Cardiac muscle cell (in vitro differentiated cells and primary cell): ENCODE results near the gene PLA2G2F. TPM values are rescaled to one million over a fixed set of nuclear protein-coding genes. Genes with fewer than 3 reads are reported as not detected.

ENCODE experiments used
- DNase-seq, 2 donors: peaks; one replicate each; pipeline versions ENCODE4 v3.0.0 to v3.0.0-alpha.2; 2010 to 2017; ENCODE audit warnings: low read depth in 1 of 2, low spot score in 1 of 2
- H3K27ac ChIP-seq: fragments of 200-600 bp; sonication (generic); 2 replicates; pipeline ENCODE4 v1.5.1; 2016
- H3K27me3 ChIP-seq: fragments of 200-600 bp; sonication (generic); 2 replicates; pipeline ENCODE4 v1.6.0; 2016; ENCODE audit warnings: control low read depth
- H3K36me3 ChIP-seq: fragments of 200-600 bp; sonication (generic); 2 replicates; pipeline ENCODE4 v1.5.1; 2016; ENCODE audit warnings: control low read depth
- H3K4me1 ChIP-seq: fragments of 200-600 bp; sonication (generic); 2 replicates; pipeline ENCODE4 v1.8.1; 2017; ENCODE audit warnings: low read depth, mild to moderate bottlenecking, mixed run types
- H3K4me3 ChIP-seq: fragments of 200-600 bp; sonication (generic); 2 replicates; pipeline ENCODE4 v1.5.1; 2016; ENCODE audit warnings: mild to moderate bottlenecking
- H3K9me3 ChIP-seq: fragments of 200-600 bp; sonication (generic); 2 replicates; pipeline ENCODE4 v1.5.1; 2017; ENCODE audit warnings: low read depth, mild to moderate bottlenecking, control low read depth
- CTCF ChIP-seq: IDR thresholded peaks from 2 replicates; pipeline ENCODE4 v1.5.1; 2012; ENCODE audit warnings: low read depth, mild to moderate bottlenecking, low read length
- polyA plus RNA-seq: library from polyadenylated mRNA; unstranded; fragments of >200 nt; fragmentation: Nextera tagmentation; extraction: Ambion mirVana; gene quantifications from 2 replicates; pipeline ENCODE4 v1.2.1, GENCODE V29; 2016
- total RNA-seq: library from RNA; depleted of rRNA; stranded (reverse); fragments of >200 nt; gene quantifications from 2 replicates; pipeline ENCODE4 v1.2.3, GENCODE V29; 2016

PLA2G2F gene
- total and polyA plus RNA-seq, 2 experiments from 2014 or later: not detected

- Histone ChIP-seq H3K4me1 (peaks cover 7% of the 10 kb centered on the region), H3K27me3 (no peaks in the 10 kb centered on the region), H3K36me3 (no peaks in the 10 kb centered on the region), H3K9me3 (no peaks in the 10 kb centered on the region), H3K4me3 (no peak overlapping the region), H3K27ac (no peak overlapping the region)
- DNase-seq: no peak
- TF ChIP-seq CTCF: no peak
Observed at GRCh38 chr1:20191266-20191825, 52.2 kb downstream of the PLA2G2F start.

GRCh38 chr1:20192364-20192763 is 53.2 kb downstream of the PLA2G2F start:
- no peak for TF ChIP-seq CTCF
- H3K4me1 ChIP-seq: peaks cover 7% of the 10 kb centered on the region
- no peaks in the 10 kb centered on the region for H3K27me3 ChIP-seq
- peak in 1 of 2 donors; percentile 65 for DNase-seq
- H3K36me3 ChIP-seq: no peaks in the 10 kb centered on the region
- H3K4me3 ChIP-seq: no peak overlapping the region
- H3K27ac ChIP-seq: no peak overlapping the region
- H3K9me3 ChIP-seq: no peaks in the 10 kb centered on the region

GRCh38 chr1:20192871-20193411 is 53.8 kb downstream of the PLA2G2F start:
- Histone ChIP-seq H3K9me3 (no peaks in the 10 kb centered on the region), H3K4me1 (peaks cover 7% of the 10 kb centered on the region), H3K36me3 (no peaks in the 10 kb centered on the region), H3K4me3 (no peak overlapping the region), H3K27me3 (no peaks in the 10 kb centered on the region), H3K27ac (no peak overlapping the region)
- TF ChIP-seq CTCF: no peak
- DNase-seq: no peak

GRCh38 chr1:20194224-20194623 is 55.1 kb downstream of the PLA2G2F start:
- Histone ChIP-seq H3K36me3 (no peaks in the 10 kb centered on the region), H3K27me3 (no peaks in the 10 kb centered on the region)
- no peak for TF ChIP-seq CTCF

GRCh38 chr1:20194757-20195461 is 55.8 kb downstream of the PLA2G2F start:
- Histone ChIP-seq H3K4me1 (peaks cover 15% of the 10 kb centered on the region), H3K27me3 (no peaks in the 10 kb centered on the region), H3K36me3 (no peaks in the 10 kb centered on the region), H3K4me3 (no peak overlapping the region), H3K9me3 (no peaks in the 10 kb centered on the region), H3K27ac (peak overlapping the region; percentile 14)
- peak; percentile 97 for TF ChIP-seq CTCF
- DNase-seq: peak; percentile 67 to 84

More at GRCh38 chr1:20194224-20194623, 55.1 kb downstream of the PLA2G2F start:
- Histone ChIP-seq H3K9me3 (no peaks in the 10 kb centered on the region), H3K27ac (no peak overlapping the region), H3K4me3 (no peak overlapping the region), H3K4me1 (peaks cover 12% of the 10 kb centered on the region)
- no peak for DNase-seq
